Stimulated activated CD4-positive, alpha-beta T cell treated with anti-CD3 and anti-CD28 coated beads, Interleukin-15, amount 100 ng/mL, for 1 hour (primary cell): ENCODE data around the gene IFT43.
A peak's percentile ranks its signal among the peaks of the same experiment; 100 is the strongest.

Source experiments
- DNase-seq, 2 donors: peaks; one replicate each; pipeline ENCODE4 v3.0.0-alpha.2; 2020; ENCODE audit warnings: low read depth in 1 of 2, low spot score in 1 of 2

The IFT43 gene

GRCh38 chr14:75985618-75986438 lies at the start of gene IFT43:
Gene IFT43, plus strand, starts transcription at chr14:75985763. Its CDS starts 24 bp downstream, at chr14:75985787.
- DNase-seq, result peak; percentile 73 to 80

GRCh38 chr14:75939200-75939599 lies 46.4 kb upstream of the IFT43 start:
- no peak for DNase-seq

GRCh38 chr14:75941030-75941429 lies 44.5 kb upstream of the IFT43 start:
- DNase-seq, result no peak

GRCh38 chr14:75944607-75945241 lies 40.8 kb upstream of the IFT43 start:
- no peak for DNase-seq

GRCh38 chr14:75946785-75947184 lies 38.8 kb upstream of the IFT43 start:
- no peak for DNase-seq

- DNase-seq, result no peak
Measured at GRCh38 chr14:75952489-75952888, 33.1 kb upstream of the IFT43 start.

- no peak for DNase-seq
Measured at GRCh38 chr14:75959031-75959430, 26.5 kb upstream of the IFT43 start.

GRCh38 chr14:75960231-75960630 lies 25.3 kb upstream of the IFT43 start:
- DNase-seq, result no peak

- no peak for DNase-seq
Measured at GRCh38 chr14:75961662-75962061, 23.9 kb upstream of the IFT43 start.

- no peak for DNase-seq
Measured at GRCh38 chr14:75967866-75968265, 17.7 kb upstream of the IFT43 start.

- no peak for DNase-seq
Measured at GRCh38 chr14:75968456-75968855, 17.1 kb upstream of the IFT43 start.

GRCh38 chr14:75969126-75969525 lies 16.4 kb upstream of the IFT43 start:
- no peak for DNase-seq

GRCh38 chr14:75969891-75970290 lies 15.7 kb upstream of the IFT43 start:
- DNase-seq, result no peak

- DNase-seq, result no peak
Measured at GRCh38 chr14:75970989-75971388, 14.6 kb upstream of the IFT43 start.

- DNase-seq, result no peak
Measured at GRCh38 chr14:75971509-75971908, 14.1 kb upstream of the IFT43 start.

- DNase-seq, result no peak
Measured at GRCh38 chr14:75972801-75973421, 12.7 kb upstream of the IFT43 start.

- no peak for DNase-seq
Measured at GRCh38 chr14:75976826-75977581, 8.6 kb upstream of the IFT43 start.

- no peak for DNase-seq
Measured at GRCh38 chr14:75977582-75977943, 8.0 kb upstream of the IFT43 start.

- no peak for DNase-seq
Measured at GRCh38 chr14:75978249-75978731, 7.3 kb upstream of the IFT43 start.

- DNase-seq, result no peak
Measured at GRCh38 chr14:75979071-75979571, 6.4 kb upstream of the IFT43 start.
